Testis (tissue), 2 donors: ENCODE measurements around the gene WDR45B.

Source experiments
- POLR2A ChIP-seq: fragments of 450-650 bp; IDR thresholded peaks from one replicate; pipeline ENCODE4 v1.6.1; 2017; ENCODE audit warnings: antibody characterized with exemption, mild to moderate bottlenecking, moderate library complexity
- TF ChIP-seq, protein P1 (sequence below), 3 experiments: fragments of 450-650 bp in 2 of 3; fragments of 200-600 bp in 1 of 3; sonication (generic) in 1 of 3; IDR thresholded peaks; one replicate each; pipeline ENCODE4 v1.5.1; 2016 to 2019; ENCODE audit warnings: antibody characterized with exemption in 3 of 3, mild to moderate bottlenecking in 2 of 3, moderate library complexity in 1 of 3

- TF ChIP-seq, protein P1, sequence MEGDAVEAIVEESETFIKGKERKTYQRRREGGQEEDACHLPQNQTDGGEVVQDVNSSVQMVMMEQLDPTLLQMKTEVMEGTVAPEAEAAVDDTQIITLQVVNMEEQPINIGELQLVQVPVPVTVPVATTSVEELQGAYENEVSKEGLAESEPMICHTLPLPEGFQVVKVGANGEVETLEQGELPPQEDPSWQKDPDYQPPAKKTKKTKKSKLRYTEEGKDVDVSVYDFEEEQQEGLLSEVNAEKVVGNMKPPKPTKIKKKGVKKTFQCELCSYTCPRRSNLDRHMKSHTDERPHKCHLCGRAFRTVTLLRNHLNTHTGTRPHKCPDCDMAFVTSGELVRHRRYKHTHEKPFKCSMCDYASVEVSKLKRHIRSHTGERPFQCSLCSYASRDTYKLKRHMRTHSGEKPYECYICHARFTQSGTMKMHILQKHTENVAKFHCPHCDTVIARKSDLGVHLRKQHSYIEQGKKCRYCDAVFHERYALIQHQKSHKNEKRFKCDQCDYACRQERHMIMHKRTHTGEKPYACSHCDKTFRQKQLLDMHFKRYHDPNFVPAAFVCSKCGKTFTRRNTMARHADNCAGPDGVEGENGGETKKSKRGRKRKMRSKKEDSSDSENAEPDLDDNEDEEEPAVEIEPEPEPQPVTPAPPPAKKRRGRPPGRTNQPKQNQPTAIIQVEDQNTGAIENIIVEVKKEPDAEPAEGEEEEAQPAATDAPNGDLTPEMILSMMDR (IDR thresholded peaks at IDR 0.05) = no peak
- no peak for TF ChIP-seq POLR2A
Observed at GRCh38 chr17:82583720-82584234, 64.5 kb downstream of the WDR45B start.
